Stimulated activated CD4-positive, alpha-beta T cell treated with anti-CD3 and anti-CD28 coated beads, Interleukin-1b, Interleukin-23, amount 100 ng/mL, for 24 hours (primary cell): ENCODE measurements around the gene VPS9D1.

ENCODE experiments used
- DNase-seq, 4 experiments: peaks; one replicate each; pipeline ENCODE4 v3.0.0-alpha.2; 2020; ENCODE audit warnings: low read depth in 4 of 4, low spot score in 1 of 4

The VPS9D1 gene

GRCh38 chr16:89733322-89733721 lies 12.6 kb upstream of the VPS9D1 start:
- no peak for DNase-seq

GRCh38 chr16:89732918-89733242 lies 12.2 kb upstream of the VPS9D1 start:
- no peak for DNase-seq

- DNase-seq = no peak
Observed at GRCh38 chr16:89732142-89732917, 11.6 kb upstream of the VPS9D1 start.

- no peak for DNase-seq
Observed at GRCh38 chr16:89730610-89731234, 10.0 kb upstream of the VPS9D1 start.

GRCh38 chr16:89729863-89730593 lies 9.3 kb upstream of the VPS9D1 start:
- DNase-seq = no peak

- DNase-seq = no peak
Observed at GRCh38 chr16:89729293-89729692, 8.6 kb upstream of the VPS9D1 start.

GRCh38 chr16:89727406-89728120 lies 6.9 kb upstream of the VPS9D1 start:
- DNase-seq = no peak

- DNase-seq = peak in 1 of 4 experiments; percentile 56
Observed at GRCh38 chr16:89723279-89724250, 2.9 kb upstream of the VPS9D1 start.

GRCh38 chr16:89722392-89723278 lies 1.9 kb upstream of the VPS9D1 start:
- peak in 1 of 4 experiments; percentile 57 for DNase-seq

GRCh38 chr16:89721546-89722391 lies 1.1 kb upstream of the VPS9D1 start:
- DNase-seq = peak; percentile 43 to 72 (median 58)

- no peak for DNase-seq
Observed at GRCh38 chr16:89720551-89720812, 216 bp downstream of the VPS9D1 start.

GRCh38 chr16:89717688-89718505 lies 2.8 kb downstream of the VPS9D1 start:
- no peak for DNase-seq

GRCh38 chr16:89716916-89717687 lies 3.6 kb downstream of the VPS9D1 start:
- no peak for DNase-seq

GRCh38 chr16:89716493-89716892 lies 4.2 kb downstream of the VPS9D1 start:
- no peak for DNase-seq

- no peak for DNase-seq
Observed at GRCh38 chr16:89712274-89712781, 8.4 kb downstream of the VPS9D1 start.

- peak; percentile 60 to 86 (median 70) for DNase-seq
Observed at GRCh38 chr16:89711601-89712273, 9.0 kb downstream of the VPS9D1 start.
